ENCODE results near the gene ZNF584. TPM values are rescaled to one million over a fixed set of nuclear protein-coding genes. Genes with fewer than 3 reads are reported as not detected.

The ZNF584 gene
- total and polyA plus RNA-seq, 2 donors (not counting 3 experiments of a cell fraction or from before 2014, with no cell fraction given), result 5.9 to 12.4 TPM

DNA sequence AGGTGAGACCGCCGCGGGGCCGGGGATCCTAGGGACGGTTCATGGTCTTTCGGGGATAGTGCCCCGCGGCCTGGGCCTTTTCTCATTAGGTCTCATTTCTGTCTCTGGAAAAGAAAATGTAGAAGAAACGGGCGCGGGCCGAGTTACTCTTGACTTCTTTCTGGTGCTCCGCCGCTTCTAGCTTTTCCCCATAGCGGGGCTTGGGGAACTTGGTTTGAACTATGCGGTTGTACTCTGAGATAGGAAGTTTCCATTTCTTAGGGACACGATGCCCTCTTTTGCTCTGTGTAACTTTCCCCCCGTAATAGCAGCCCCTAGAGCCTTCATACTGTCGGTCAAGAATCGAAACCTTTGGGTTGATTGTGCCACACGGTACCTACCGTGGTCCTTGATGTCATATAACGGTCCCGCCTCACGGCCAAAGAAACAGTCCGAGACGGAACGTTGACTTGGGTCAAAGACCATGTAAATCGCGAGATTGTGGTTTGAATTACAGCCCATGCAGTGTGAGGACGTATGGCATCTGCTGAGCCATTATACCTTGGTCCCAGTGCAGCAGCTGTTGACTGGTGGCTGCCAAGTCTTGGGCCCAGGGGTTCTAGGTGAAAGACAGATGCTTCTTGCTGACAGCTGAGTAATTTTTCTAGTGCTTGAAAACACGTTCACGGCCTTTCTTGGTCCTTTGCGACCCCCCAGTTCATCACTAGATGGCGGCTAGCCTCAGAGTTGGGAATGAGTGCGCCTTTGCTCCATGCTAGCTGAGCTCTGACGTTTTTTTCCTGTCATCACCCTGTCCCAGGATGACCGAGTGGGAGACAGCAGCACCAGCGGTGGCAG is 20.9 kb upstream of the ZNF584 start:
- dilution Hi-C loops (cut with MboI; ENCODE audit: extremely low pct_ligation_motif_present, low sequenced_read_pairs) (no loop called here), intact Hi-C loops (cut with micrococcal nuclease) (loop anchor here (1.0 to 2.0 kb wide), 3 partner anchors 8 to 172 kb away; partner anchors contain the start of gene RNF225)
- BruUV-seq (replicated peaks), result TSS peak; percentile 63
- Histone ChIP-seq H3K9ac (replicated peaks; ENCODE audit: extremely low read depth, insufficient read depth, low read length) (peak overlapping the region; percentile 91), H2AFZ (ENCODE audit: low read depth, low read length) (no peak overlapping the region), H3K79me2 (ENCODE audit: control insufficient read depth, insufficient read depth, low read length) (peaks cover 36% of the 10 kb centered on the region), H3K27me3 (ENCODE audit: control insufficient read depth in 2 of 2, insufficient read depth in 2 of 2, low read length in 2 of 2) (no peaks in the 10 kb centered on the region), H3K27ac (ENCODE audit: insufficient read depth, low read depth, low read length) (peak overlapping the region; percentile 42), H3K4me2 (ENCODE audit: insufficient read depth, low read length) (peak overlapping the region; percentile 74), H3K9me3 (replicated peaks; ENCODE audit: control insufficient read depth, insufficient read depth, low read length) (no peaks in the 10 kb centered on the region), H3K36me3 (ENCODE audit: control insufficient read depth in 2 of 2, extremely low read depth in 1 of 2, insufficient read depth in 2 of 2, low read length in 2 of 2) (peaks cover 0 to 5% of the 10 kb centered on the region in 2 experiments), H3K4me1 (ENCODE audit: control insufficient read depth, extremely low read depth, insufficient read depth, low read length) (peaks cover 17% of the 10 kb centered on the region), H3K9me1 (replicated peaks; ENCODE audit: control insufficient read depth, extremely low read depth, insufficient read depth, low read length) (no peaks in the 10 kb centered on the region), H3K4me3 (replicated peaks in 1 of 3; ENCODE audit: insufficient read depth in 1 of 3, low read depth in 1 of 3, low read length in 3 of 3) (peak overlapping the region; percentile 67 to 93 (median 75)), H4K20me1 (replicated peaks; ENCODE audit: control insufficient read depth, extremely low read depth, insufficient read depth, low read length) (peaks cover 2% of the 10 kb centered on the region)
- TF ChIP-seq MYC (IDR thresholded peaks at IDR 0.05; ENCODE audit: low read depth, low read length) (no peak), MAX (IDR thresholded peaks at IDR 0.05; ENCODE audit: insufficient read depth, insufficient read length) (no peak), POLR2AphosphoS5 (IDR thresholded peaks at IDR 0.05; ENCODE audit: insufficient read depth, low read depth, low read length) (no peak), JUN (IDR thresholded peaks at IDR 0.05; ENCODE audit: borderline replicate concordance, insufficient read depth, insufficient read length, low read depth) (no peak), POLR2A (IDR thresholded peaks at IDR 0.05; ENCODE audit: low read depth, low read length) (no peak), EZH2 (IDR thresholded peaks at IDR 0.05; ENCODE audit: borderline replicate concordance, low read depth, low read length, severe bottlenecking) (no peak), FOS (IDR thresholded peaks at IDR 0.05; ENCODE audit: borderline replicate concordance, insufficient read depth, low read length) (no peak), GATA2 (IDR thresholded peaks at IDR 0.05; ENCODE audit: insufficient read depth, insufficient read length, low read depth, low read length) (no peak)
- TF ChIP-seq, protein P1, sequence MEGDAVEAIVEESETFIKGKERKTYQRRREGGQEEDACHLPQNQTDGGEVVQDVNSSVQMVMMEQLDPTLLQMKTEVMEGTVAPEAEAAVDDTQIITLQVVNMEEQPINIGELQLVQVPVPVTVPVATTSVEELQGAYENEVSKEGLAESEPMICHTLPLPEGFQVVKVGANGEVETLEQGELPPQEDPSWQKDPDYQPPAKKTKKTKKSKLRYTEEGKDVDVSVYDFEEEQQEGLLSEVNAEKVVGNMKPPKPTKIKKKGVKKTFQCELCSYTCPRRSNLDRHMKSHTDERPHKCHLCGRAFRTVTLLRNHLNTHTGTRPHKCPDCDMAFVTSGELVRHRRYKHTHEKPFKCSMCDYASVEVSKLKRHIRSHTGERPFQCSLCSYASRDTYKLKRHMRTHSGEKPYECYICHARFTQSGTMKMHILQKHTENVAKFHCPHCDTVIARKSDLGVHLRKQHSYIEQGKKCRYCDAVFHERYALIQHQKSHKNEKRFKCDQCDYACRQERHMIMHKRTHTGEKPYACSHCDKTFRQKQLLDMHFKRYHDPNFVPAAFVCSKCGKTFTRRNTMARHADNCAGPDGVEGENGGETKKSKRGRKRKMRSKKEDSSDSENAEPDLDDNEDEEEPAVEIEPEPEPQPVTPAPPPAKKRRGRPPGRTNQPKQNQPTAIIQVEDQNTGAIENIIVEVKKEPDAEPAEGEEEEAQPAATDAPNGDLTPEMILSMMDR (IDR thresholded peaks at IDR 0.05; ENCODE audit: extremely low read depth in 1 of 2, insufficient read depth in 1 of 2, low read depth in 1 of 2, low read length in 2 of 2), result no peak
- ChIA-PET POLR2A (no interaction called here), CTCF (no interaction called here)
- FAIRE-seq (peak; percentile 4), DNase-seq (ENCODE audit: low read depth, low spot score) (no peak)

Data from endothelial cell of umbilical vein (primary cell).